IMR-90 (cell line): Measurements from ENCODE around the gene OOSP3. TPM values are rescaled to one million over a fixed set of nuclear protein-coding genes. Genes with fewer than 3 reads are reported as not detected.

Experiments used
- ATAC-seq: fragments of 200-7000 bp; cut with Tn5 transposase; 2 replicates; pipeline ENCODE4 v1.9.1; 2020; ENCODE audit warnings: low read depth, mild to moderate bottlenecking, moderate library complexity
- BruUV-seq: library from RNA; stranded (reverse); fragments of 400-500 nt; replicated peaks from 2 replicates; lab custom pipeline; 2021; lab: Mats Ljungman, UMichigan
- CTCF ChIA-PET: fragments of 300-600 bp; formaldehyde crosslinking; extraction: SDS; loops from one replicate; lab custom pipeline; 2021; ENCODE audit warnings: antibody characterized with exemption; lab: Yijun Ruan, JAX
- POLR2A ChIA-PET: fragments of 300-600 bp; sonication (Branson Sonifier 250); formaldehyde crosslinking; loops from one replicate; lab custom pipeline; 2022; ENCODE audit warnings: antibody characterized with exemption; ENCODE audit not compliant: unreplicated experiment; lab: Charles Lee
- DNase-seq: peaks from one replicate; pipeline ENCODE4 v3.0.0; 2013
- H2AFZ ChIP-seq: replicated peaks from 2 replicates; pipeline ENCODE3; 2013; ENCODE audit warnings: low read length, mild to moderate bottlenecking; ENCODE audit not compliant: poor library complexity
- H2AK5ac ChIP-seq: 2 replicates; pipeline ENCODE4 v1.6.1; 2013; ENCODE audit warnings: low read depth, low read length, inconsistent platforms
- H2AK9ac ChIP-seq: replicated peaks from 2 replicates; pipeline ENCODE3; 2013; ENCODE audit warnings: mild to moderate bottlenecking, low read depth, low read length, moderate library complexity; ENCODE audit not compliant: poor library complexity
- H2BK120ac ChIP-seq: 2 replicates; pipeline ENCODE4 v1.6.1; 2013; ENCODE audit warnings: low read depth, low read length, inconsistent platforms
- H2BK15ac ChIP-seq: 3 replicates; pipeline ENCODE4 v1.6.1; 2013; ENCODE audit warnings: low read depth, low read length, inconsistent platforms
- H2BK20ac ChIP-seq: 2 replicates; pipeline ENCODE4 v1.6.1; 2013; ENCODE audit warnings: low read depth, mild to moderate bottlenecking, inconsistent platforms, low read length, moderate library complexity
- H2BK5ac ChIP-seq: 2 replicates; pipeline ENCODE4 v1.6.1; 2013; ENCODE audit warnings: mild to moderate bottlenecking, low read depth, low read length, inconsistent platforms; ENCODE audit not compliant: poor library complexity, severe bottlenecking
- H3K14ac ChIP-seq: replicated peaks from 2 replicates; pipeline ENCODE4 v1.6.1; 2013; ENCODE audit warnings: low read depth, low read length, inconsistent platforms
- H3K18ac ChIP-seq: 2 replicates; pipeline ENCODE4 v1.6.1; 2013; ENCODE audit warnings: low read depth, low read length, control low read depth
- H3K23ac ChIP-seq: 2 replicates; pipeline ENCODE4 v1.6.1; 2013; ENCODE audit warnings: low read depth, low read length, inconsistent platforms
- H3K27ac ChIP-seq: 2 replicates; pipeline ENCODE4 v1.5.1; 2013; ENCODE audit warnings: mild to moderate bottlenecking, control low read depth, low read length; ENCODE audit not compliant: insufficient read depth
- H3K27me3 ChIP-seq: 2 replicates; pipeline ENCODE4 v1.6.1; 2013; ENCODE audit warnings: low read length; ENCODE audit not compliant: control insufficient read depth, insufficient read depth
- H3K36me3 ChIP-seq: 2 replicates; pipeline ENCODE4 v1.6.1; 2013; ENCODE audit warnings: low read length, mixed read lengths; ENCODE audit not compliant: control insufficient read depth, insufficient read depth
- H3K4ac ChIP-seq: 2 replicates; pipeline ENCODE4 v1.6.1; 2013; ENCODE audit warnings: low read depth, low read length, inconsistent platforms
- H3K4me1 ChIP-seq: 2 replicates; pipeline ENCODE4 v1.6.1; 2013; ENCODE audit warnings: low read length, mixed read lengths; ENCODE audit not compliant: control insufficient read depth, insufficient read depth
- H3K4me2 ChIP-seq: 2 replicates; pipeline ENCODE4 v1.6.1; 2013; ENCODE audit warnings: low read depth, mild to moderate bottlenecking, control low read depth, low read length, moderate library complexity
- H3K4me3 ChIP-seq: 2 replicates; pipeline ENCODE4 v1.5.1; 2013; ENCODE audit warnings: low read depth, mild to moderate bottlenecking, control low read depth, low read length, moderate library complexity; ENCODE audit not compliant: insufficient read depth
- H3K56ac ChIP-seq: 2 replicates; pipeline ENCODE4 v1.6.1; 2013; ENCODE audit warnings: low read length, inconsistent platforms; ENCODE audit not compliant: insufficient read depth; ENCODE audit errors: extremely low read depth
- H3K79me1 ChIP-seq, 2 experiments: 2 replicates each; pipeline ENCODE4 v1.6.1; 2013; ENCODE audit warnings: low read length in 2 of 2, inconsistent platforms in 1 of 2, low read depth in 1 of 2
- H3K9ac ChIP-seq: 2 replicates; pipeline ENCODE4 v1.6.1; 2013; ENCODE audit warnings: low read depth, low read length, control low read depth
- H3K9me1 ChIP-seq: 2 replicates; pipeline ENCODE4 v1.6.1; 2013; ENCODE audit warnings: low read length, inconsistent platforms; ENCODE audit not compliant: insufficient read depth
- H3K9me3 ChIP-seq: 2 replicates; pipeline ENCODE4 v1.6.1; 2013; ENCODE audit warnings: low read length; ENCODE audit not compliant: control insufficient read depth, insufficient read depth
- H4K20me1 ChIP-seq: 2 replicates; pipeline ENCODE4 v1.6.1; 2013; ENCODE audit warnings: low read length, inconsistent platforms; ENCODE audit not compliant: insufficient read depth
- H4K5ac ChIP-seq: 2 replicates; pipeline ENCODE4 v1.6.1; 2013; ENCODE audit warnings: mild to moderate bottlenecking, low read depth, low read length, control low read depth
- H4K8ac ChIP-seq, 2 experiments: 2 replicates each; pipeline ENCODE4 v1.6.1; 2013; ENCODE audit warnings: low read depth in 2 of 2, low read length in 2 of 2, control low read depth in 1 of 2, inconsistent platforms in 1 of 2
- H4K91ac ChIP-seq: 2 replicates; pipeline ENCODE4 v1.6.1; 2013; ENCODE audit warnings: low read depth, low read length, inconsistent platforms; ENCODE audit not compliant: insufficient read depth
- BHLHE40 ChIP-seq: fragments of 150-350 bp; IDR thresholded peaks from 2 replicates; pipeline ENCODE4 v1.6.1; 2016; ENCODE audit warnings: mild to moderate bottlenecking, low read depth, low read length
- CEBPB ChIP-seq: IDR thresholded peaks from 2 replicates; pipeline ENCODE4 v1.6.1; 2012; ENCODE audit warnings: low read depth, low read length, improper control_type of control experiment
- CHD1 ChIP-seq: IDR thresholded peaks from 2 replicates; pipeline ENCODE4 v1.6.1; 2012; ENCODE audit warnings: low read depth, low read length, improper control_type of control experiment
- FOS ChIP-seq: fragments of 150-350 bp; IDR thresholded peaks from 2 replicates; pipeline ENCODE4 v1.6.1; 2016; ENCODE audit warnings: low read depth, low read length
- MAFK ChIP-seq: IDR thresholded peaks from 2 replicates; pipeline ENCODE4 v1.6.1; 2012; ENCODE audit warnings: low read depth, low read length, improper control_type of control experiment
- MAZ ChIP-seq: IDR thresholded peaks from 2 replicates; pipeline ENCODE4 v1.6.1; 2012; ENCODE audit warnings: low read depth, mild to moderate bottlenecking, low read length, improper control_type of control experiment, moderate library complexity, borderline replicate concordance
- MXI1 ChIP-seq: IDR thresholded peaks from 2 replicates; pipeline ENCODE4 v1.6.1; 2012; ENCODE audit warnings: low read depth, mild to moderate bottlenecking, low read length, moderate library complexity, borderline replicate concordance
- NFE2L2 ChIP-seq: fragments of 150-350 bp; IDR thresholded peaks from 2 replicates; pipeline ENCODE4 v1.6.1; 2016; ENCODE audit warnings: low read depth, mild to moderate bottlenecking, low read length
- POLR2A ChIP-seq: IDR thresholded peaks from 2 replicates; pipeline ENCODE4 v1.6.1; 2012; ENCODE audit warnings: mild to moderate bottlenecking, low read depth, low read length
- RAD21 ChIP-seq: IDR thresholded peaks from 2 replicates; pipeline ENCODE4 v1.6.1; 2012; ENCODE audit warnings: low read length, improper control_type of control experiment
- RCOR1 ChIP-seq: IDR thresholded peaks from 2 replicates; pipeline ENCODE4 v1.6.1; 2012; ENCODE audit warnings: mild to moderate bottlenecking, low read length, improper control_type of control experiment; ENCODE audit not compliant: insufficient replicate concordance
- RFX5 ChIP-seq: IDR thresholded peaks from 2 replicates; pipeline ENCODE4 v1.8.0; 2012; ENCODE audit warnings: low read depth, mild to moderate bottlenecking, low read length, moderate library complexity
- SMC3 ChIP-seq: fragments of 150-350 bp; IDR thresholded peaks from 2 replicates; pipeline ENCODE4 v1.6.1; 2016; ENCODE audit warnings: low read depth, mild to moderate bottlenecking, antibody characterized with exemption, low read length, moderate library complexity
- dilution Hi-C: fragments of 300-500 bp; cut with HindIII; formaldehyde crosslinking; loops from one replicate; pipeline ENCODE4 v1.14.3; 2018; ENCODE audit warnings: low sequenced_read_pairs; ENCODE audit not compliant: unreplicated experiment
- in situ Hi-C: fragments of 300-500 bp; cut with MboI; formaldehyde crosslinking; loops from 3 replicates; pipeline ENCODE4 v1.14.3; 2019; ENCODE audit warnings: low sequenced_read_pairs, inconsistent platforms, mixed read lengths
- intact Hi-C: fragments of 100-400 bp; cut with micrococcal nuclease; formaldehyde crosslinking; loops from 2 replicates; pipeline ENCODE4 v1.10.0; 2022
- polyA plus RNA-seq, 3 experiments: library from polyadenylated mRNA; depleted of rRNA; stranded (reverse); fragments of >200 nt; gene quantifications; 2 replicates each; pipeline ENCODE4 v1.2.3, GENCODE V29; 2012; ENCODE audit warnings: low replicate concordance in 1 of 3
- total RNA-seq: library from RNA; depleted of rRNA; stranded (reverse); fragments of >200 nt; gene quantifications from 2 replicates; pipeline ENCODE4 v1.2.3, GENCODE V29; 2012
- TF ChIP-seq, protein P1 (sequence below): fragments of 150-350 bp; IDR thresholded peaks from 2 replicates; pipeline ENCODE4 v1.6.1; 2017; ENCODE audit warnings: mild to moderate bottlenecking, antibody characterized with exemption, low read length, low read depth
- TF ChIP-seq, protein P2 (sequence below): conservative IDR thresholded peaks from 2 replicates; pipeline ENCODE4 v1.5.1; 2012; ENCODE audit warnings: mild to moderate bottlenecking, low read depth, low read length, improper control_type of control experiment
- TF ChIP-seq, protein P3 (sequence below): fragments of 150-350 bp; IDR thresholded peaks from 2 replicates; pipeline ENCODE4 v1.6.1; 2016; ENCODE audit warnings: low read depth, mild to moderate bottlenecking, low read length, moderate library complexity, borderline replicate concordance

Gene OOSP3
- total and polyA plus RNA-seq, 2 of the 4 experiments (the other 2 are of a cell fraction) = not detected

DNA sequence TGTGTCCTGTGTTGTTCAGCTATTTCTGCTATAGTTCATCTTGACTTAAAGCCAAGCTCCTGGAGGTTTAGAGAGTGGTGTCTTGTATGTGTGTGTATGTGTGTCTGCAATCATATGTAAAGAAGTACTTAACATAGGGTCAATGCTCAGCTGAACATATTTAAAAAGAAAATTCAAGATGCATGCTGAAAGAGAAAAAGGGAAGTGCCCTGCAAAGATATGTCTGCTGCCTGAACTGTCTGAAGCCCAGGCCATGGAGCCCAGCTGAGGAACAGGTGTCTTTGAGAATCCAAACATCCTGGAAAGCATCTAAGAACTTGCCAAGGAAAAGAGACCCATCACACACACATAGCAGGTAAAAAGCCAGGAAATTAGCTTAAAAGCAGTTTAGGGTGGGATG lies 18.9 kb upstream of the OOSP3 start:
- Histone ChIP-seq H4K5ac (no peak overlapping the region), H3K23ac (no peak overlapping the region), H2BK5ac (no peak overlapping the region), H4K8ac (no peak overlapping the region), H3K18ac (no peak overlapping the region), H3K14ac (no peak overlapping the region), H3K4me3 (no peak overlapping the region), H3K56ac (no peak overlapping the region), H2BK15ac (no peak overlapping the region), H2BK120ac (no peak overlapping the region), H3K4me1 (no peaks in the 10 kb centered on the region), H4K91ac (no peak overlapping the region), H3K27me3 (no peaks in the 10 kb centered on the region), H3K27ac (no peak overlapping the region), H4K20me1 (no peaks in the 10 kb centered on the region), H2AK5ac (no peak overlapping the region), H3K9me3 (no peaks in the 10 kb centered on the region), H2AK9ac (no peak overlapping the region), H3K36me3 (no peaks in the 10 kb centered on the region), H2BK20ac (no peak overlapping the region), H3K9me1 (no peaks in the 10 kb centered on the region), H3K9ac (no peak overlapping the region), H3K4ac (no peak overlapping the region), H3K4me2 (no peak overlapping the region), H3K79me1 (no peaks in the 10 kb centered on the region), H2AFZ (no peak overlapping the region)
- TF ChIP-seq CHD1 (no peak), SMC3 (no peak), RAD21 (no peak), FOS (no peak), MXI1 (no peak), RFX5 (no peak), BHLHE40 (no peak), RCOR1 (no peak), NFE2L2 (no peak), MAFK (no peak), MAZ (no peak), CEBPB (no peak), POLR2A (no peak)
- TF ChIP-seq, protein P1, sequence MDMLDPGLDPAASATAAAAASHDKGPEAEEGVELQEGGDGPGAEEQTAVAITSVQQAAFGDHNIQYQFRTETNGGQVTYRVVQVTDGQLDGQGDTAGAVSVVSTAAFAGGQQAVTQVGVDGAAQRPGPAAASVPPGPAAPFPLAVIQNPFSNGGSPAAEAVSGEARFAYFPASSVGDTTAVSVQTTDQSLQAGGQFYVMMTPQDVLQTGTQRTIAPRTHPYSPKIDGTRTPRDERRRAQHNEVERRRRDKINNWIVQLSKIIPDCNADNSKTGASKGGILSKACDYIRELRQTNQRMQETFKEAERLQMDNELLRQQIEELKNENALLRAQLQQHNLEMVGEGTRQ = no peak
- TF ChIP-seq, protein P2, sequence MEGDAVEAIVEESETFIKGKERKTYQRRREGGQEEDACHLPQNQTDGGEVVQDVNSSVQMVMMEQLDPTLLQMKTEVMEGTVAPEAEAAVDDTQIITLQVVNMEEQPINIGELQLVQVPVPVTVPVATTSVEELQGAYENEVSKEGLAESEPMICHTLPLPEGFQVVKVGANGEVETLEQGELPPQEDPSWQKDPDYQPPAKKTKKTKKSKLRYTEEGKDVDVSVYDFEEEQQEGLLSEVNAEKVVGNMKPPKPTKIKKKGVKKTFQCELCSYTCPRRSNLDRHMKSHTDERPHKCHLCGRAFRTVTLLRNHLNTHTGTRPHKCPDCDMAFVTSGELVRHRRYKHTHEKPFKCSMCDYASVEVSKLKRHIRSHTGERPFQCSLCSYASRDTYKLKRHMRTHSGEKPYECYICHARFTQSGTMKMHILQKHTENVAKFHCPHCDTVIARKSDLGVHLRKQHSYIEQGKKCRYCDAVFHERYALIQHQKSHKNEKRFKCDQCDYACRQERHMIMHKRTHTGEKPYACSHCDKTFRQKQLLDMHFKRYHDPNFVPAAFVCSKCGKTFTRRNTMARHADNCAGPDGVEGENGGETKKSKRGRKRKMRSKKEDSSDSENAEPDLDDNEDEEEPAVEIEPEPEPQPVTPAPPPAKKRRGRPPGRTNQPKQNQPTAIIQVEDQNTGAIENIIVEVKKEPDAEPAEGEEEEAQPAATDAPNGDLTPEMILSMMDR = no peak
- TF ChIP-seq, protein P3, sequence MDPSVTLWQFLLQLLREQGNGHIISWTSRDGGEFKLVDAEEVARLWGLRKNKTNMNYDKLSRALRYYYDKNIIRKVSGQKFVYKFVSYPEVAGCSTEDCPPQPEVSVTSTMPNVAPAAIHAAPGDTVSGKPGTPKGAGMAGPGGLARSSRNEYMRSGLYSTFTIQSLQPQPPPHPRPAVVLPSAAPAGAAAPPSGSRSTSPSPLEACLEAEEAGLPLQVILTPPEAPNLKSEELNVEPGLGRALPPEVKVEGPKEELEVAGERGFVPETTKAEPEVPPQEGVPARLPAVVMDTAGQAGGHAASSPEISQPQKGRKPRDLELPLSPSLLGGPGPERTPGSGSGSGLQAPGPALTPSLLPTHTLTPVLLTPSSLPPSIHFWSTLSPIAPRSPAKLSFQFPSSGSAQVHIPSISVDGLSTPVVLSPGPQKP = no peak
- in situ Hi-C loops (no loop called here), intact Hi-C loops (no loop called here), dilution Hi-C loops (no loop called here)
- no TSS peak for BruUV-seq
- CTCF ChIA-PET = no interaction called here
- DNase-seq (no peak), ATAC-seq (no peak)
- POLR2A ChIA-PET = no interaction called here
